Natural killer cell treated with Interleukin-12 subunit alpha and Interleukin-12 subunit beta and Interleukin-15 and Interleukin-18, amount 100 ng/mL, for 72 hours (primary cell): Measurements from ENCODE around the gene C21orf58. TPM values are rescaled to one million over a fixed set of nuclear protein-coding genes. Genes with fewer than 3 reads are reported as not detected.
"Not testable (repeated sequence)": the region's sequence is repeated elsewhere in the genome, so short reads cannot be mapped to it uniquely, and the experiment has no call there.

ENCODE experiments used
- ATAC-seq, 2 donors: fragments of 150-1000 bp; cut with Tn5 transposase in 1 of 2; sonication (Bioruptor Pico), chemical (Tn5 transposase) in 1 of 2; 2 replicates each; pipeline ENCODE4 v1.10.0; 2021
- DNase-seq: peaks from one replicate; pipeline ENCODE4 v3.0.0; 2022; ENCODE audit warnings: low spot score
- H3K27ac Mint-ChIP-seq, 2 donors: 1 replicate in 1 of 2; 2 replicates in 1 of 2; pipeline ENCODE4 v1.8.0; 2022; ENCODE audit warnings: mixed read lengths in 2 of 2, mild to moderate bottlenecking in 1 of 2, moderate library complexity in 1 of 2
- H3K27me3 Mint-ChIP-seq, 2 donors: 1 replicate in 1 of 2; 2 replicates in 1 of 2; pipeline ENCODE4 v1.8.0; 2022; ENCODE audit warnings: mixed read lengths in 2 of 2
- H3K36me3 Mint-ChIP-seq: one replicate; pipeline ENCODE4 v1.8.0; 2022; ENCODE audit warnings: mixed read lengths
- H3K4me1 Mint-ChIP-seq, 2 donors: 1 replicate in 1 of 2; 2 replicates in 1 of 2; pipeline ENCODE4 v1.8.0; 2022; ENCODE audit warnings: low read depth in 2 of 2, mixed read lengths in 2 of 2, mild to moderate bottlenecking in 1 of 2
- H3K4me3 Mint-ChIP-seq: one replicate; pipeline ENCODE4 v1.8.0; 2022; ENCODE audit warnings: mixed read lengths
- H3K9me3 Mint-ChIP-seq: 2 replicates; pipeline ENCODE4 v1.8.0; 2022; ENCODE audit warnings: mixed read lengths
- total RNA-seq, 2 donors: library from RNA; stranded (reverse); gene quantifications; one replicate each; pipeline ENCODE4 v1.2.3, GENCODE V29; 2022

Gene C21orf58
- total RNA-seq, 2 donors from 2014 or later, result 12.3 to 49.3 TPM

DNA sequence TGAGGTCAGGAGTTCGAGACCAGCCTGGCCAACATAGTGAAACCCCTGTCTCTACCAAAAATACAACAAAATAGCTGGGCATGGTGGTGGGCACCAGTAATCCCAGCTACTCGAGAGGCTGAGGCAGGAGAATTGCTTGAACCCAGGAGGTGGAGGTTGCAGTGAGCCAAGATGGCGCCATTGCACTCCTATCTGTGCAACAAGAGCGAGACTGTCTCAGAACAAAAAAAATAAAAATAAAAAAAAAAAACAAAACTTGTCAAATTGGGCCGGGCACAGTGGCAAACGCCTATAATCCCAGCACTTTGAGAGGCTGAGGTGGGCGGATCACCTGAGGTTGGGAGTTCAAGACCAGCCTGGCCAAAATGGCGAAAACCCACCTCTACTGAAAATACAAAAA is 13.4 kb downstream of the C21orf58 start:
- H3K4me1 Mint-ChIP-seq, DNase-seq, ATAC-seq, H3K9me3 Mint-ChIP-seq, H3K4me3 Mint-ChIP-seq, H3K27ac Mint-ChIP-seq, H3K27me3 Mint-ChIP-seq, H3K36me3 Mint-ChIP-seq: not testable (repeated sequence)

DNA sequence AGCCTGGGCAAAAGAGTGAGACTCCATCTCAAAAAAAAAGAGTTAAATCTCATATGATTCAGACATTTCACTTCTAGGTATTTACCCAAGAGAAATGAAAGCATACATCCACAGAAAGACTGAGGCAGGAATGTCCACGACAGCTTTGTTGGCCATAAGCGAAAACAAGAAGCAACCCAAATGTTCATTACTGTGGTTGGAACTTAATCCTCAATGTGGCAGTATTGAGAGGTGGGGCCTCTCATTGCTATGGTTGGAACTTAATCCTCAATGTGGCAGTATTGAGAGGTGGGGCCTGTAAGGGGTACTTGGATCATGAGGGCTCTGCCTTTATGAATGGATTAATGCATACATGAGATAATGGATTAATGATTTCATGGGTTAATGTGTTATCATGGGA is 15.2 kb downstream of the C21orf58 start:
- H3K4me3 Mint-ChIP-seq, result no peak overlapping the region
- H3K27me3 Mint-ChIP-seq, result no peaks in the 10 kb centered on the region
- no peaks in the 10 kb centered on the region for H3K9me3 Mint-ChIP-seq
- no peak for DNase-seq
- no peak overlapping the region for H3K27ac Mint-ChIP-seq
- peaks cover 8% of the 10 kb centered on the region for H3K36me3 Mint-ChIP-seq
- ATAC-seq, result no peak
- H3K4me1 Mint-ChIP-seq, result peaks cover 0 to 11% of the 10 kb centered on the region in 2 donors

GRCh38 chr21:46307625-46308024 is 16.0 kb downstream of the C21orf58 start:
- no peak overlapping the region for H3K4me3 Mint-ChIP-seq
- no peak overlapping the region for H3K27ac Mint-ChIP-seq
- H3K36me3 Mint-ChIP-seq, result peaks cover 8% of the 10 kb centered on the region
- peak; percentile 43 to 69 for ATAC-seq
- peaks cover 0 to 11% of the 10 kb centered on the region in 2 donors for H3K4me1 Mint-ChIP-seq
- no peak for DNase-seq
- H3K9me3 Mint-ChIP-seq, result no peaks in the 10 kb centered on the region
- H3K27me3 Mint-ChIP-seq, result no peaks in the 10 kb centered on the region

DNA sequence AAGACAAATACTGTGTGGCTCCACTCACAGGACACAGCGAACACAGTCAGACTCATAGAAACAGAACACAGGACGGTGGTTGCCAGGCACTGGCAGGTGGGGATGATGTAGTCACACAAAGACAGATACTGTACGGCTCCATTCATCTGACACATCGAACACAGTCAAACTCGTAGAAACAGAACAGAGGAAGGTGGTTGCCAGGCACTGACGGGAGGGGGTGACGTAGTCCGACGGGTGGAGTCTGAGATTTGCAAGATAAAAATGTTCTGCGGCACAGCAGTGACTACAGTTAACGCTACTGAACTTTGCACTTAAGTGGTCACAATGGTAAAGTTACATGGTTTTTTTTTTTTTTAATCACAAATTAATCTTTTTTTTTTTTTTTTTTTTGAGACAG is 18.7 kb downstream of the C21orf58 start:
- no peaks in the 10 kb centered on the region for H3K9me3 Mint-ChIP-seq
- peaks cover 8% of the 10 kb centered on the region for H3K36me3 Mint-ChIP-seq
- ATAC-seq (peak; percentile 21 to 55), DNase-seq (no peak)
- H3K4me1 Mint-ChIP-seq, result peaks cover 0 to 11% of the 10 kb centered on the region in 2 donors
- H3K27ac Mint-ChIP-seq, result no peak overlapping the region
- H3K4me3 Mint-ChIP-seq, result no peak overlapping the region
- H3K27me3 Mint-ChIP-seq, result no peaks in the 10 kb centered on the region

GRCh38 chr21:46304437-46304836 is 19.2 kb downstream of the C21orf58 start:
- DNase-seq (no peak), ATAC-seq (no peak)
- Mint-ChIP-seq H3K27ac (no peak overlapping the region), H3K9me3 (no peaks in the 10 kb centered on the region), H3K4me1 (peaks cover 0 to 11% of the 10 kb centered on the region in 2 donors), H3K36me3 (peaks cover 8% of the 10 kb centered on the region), H3K4me3 (no peak overlapping the region), H3K27me3 (no peaks in the 10 kb centered on the region)

DNA sequence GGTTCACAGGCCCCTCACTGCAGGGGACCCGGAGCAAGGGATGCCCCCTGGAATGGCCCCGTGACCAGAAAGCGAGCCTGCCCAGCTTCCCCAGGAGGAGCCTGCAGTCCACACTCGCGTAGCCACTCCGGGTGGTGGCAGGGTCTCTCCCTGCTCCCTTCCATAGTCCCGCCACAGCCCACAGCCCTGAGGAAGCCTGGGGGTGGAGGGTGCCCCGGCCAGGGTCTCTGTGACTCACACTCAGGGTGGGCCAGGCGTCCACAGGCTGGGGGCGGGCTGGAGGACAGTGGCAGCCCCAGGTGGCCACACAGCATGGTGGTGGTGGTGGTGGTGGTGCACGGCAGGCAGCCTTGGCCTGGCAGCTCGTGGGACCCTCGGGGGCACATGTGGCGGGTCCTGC is 21.9 kb downstream of the C21orf58 start:
- ATAC-seq (no peak), DNase-seq (no peak)
- Mint-ChIP-seq H3K9me3 (no peaks in the 10 kb centered on the region), H3K27me3 (no peaks in the 10 kb centered on the region), H3K4me3 (no peak overlapping the region), H3K27ac (no peak overlapping the region), H3K36me3 (peaks cover 8% of the 10 kb centered on the region), H3K4me1 (peaks cover 0 to 10% of the 10 kb centered on the region in 2 donors)

DNA sequence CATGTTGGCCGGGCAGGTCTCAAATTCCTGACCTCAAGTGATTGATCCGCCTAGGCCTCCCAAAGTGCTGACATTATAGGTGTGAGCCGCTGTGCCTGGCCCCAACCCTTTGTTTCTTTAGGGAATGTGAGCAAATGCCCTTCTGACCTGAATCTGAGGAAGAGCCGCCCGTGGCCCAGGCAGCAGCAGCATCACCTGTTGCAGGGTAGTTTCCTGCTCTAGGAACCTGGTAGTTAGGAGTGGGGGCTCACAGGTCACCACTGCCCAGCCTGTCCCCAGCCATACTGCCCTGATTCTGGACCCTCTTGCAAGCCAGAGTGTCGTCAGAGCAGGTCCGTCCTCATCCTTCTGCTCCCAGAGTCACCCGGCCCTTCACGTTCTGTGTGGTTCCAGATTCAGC is 24.5 kb downstream of the C21orf58 start:
- Mint-ChIP-seq H3K27ac (no peak overlapping the region), H3K9me3 (no peaks in the 10 kb centered on the region), H3K4me3 (no peak overlapping the region), H3K4me1 (peaks cover 0 to 17% of the 10 kb centered on the region in 2 donors), H3K27me3 (no peaks in the 10 kb centered on the region), H3K36me3 (no peaks in the 10 kb centered on the region)
- no peak for DNase-seq
- no peak for ATAC-seq

- peaks cover 0 to 17% of the 10 kb centered on the region in 2 donors for H3K4me1 Mint-ChIP-seq
- DNase-seq (no peak), ATAC-seq (peak; percentile 4 to 26)
- H3K36me3 Mint-ChIP-seq, result no peaks in the 10 kb centered on the region
- H3K27ac Mint-ChIP-seq, result peak overlapping the region in 1 of 2 donors; percentile 61
- H3K4me3 Mint-ChIP-seq, result no peak overlapping the region
- H3K9me3 Mint-ChIP-seq, result no peaks in the 10 kb centered on the region
- no peaks in the 10 kb centered on the region for H3K27me3 Mint-ChIP-seq
These were observed 26.1 kb downstream of the C21orf58 start for GRCh38 chr21:46297338-46298271.

GRCh38 chr21:46295996-46296752 is 27.5 kb downstream of the C21orf58 start:
- peaks cover 0 to 17% of the 10 kb centered on the region in 2 donors for H3K4me1 Mint-ChIP-seq
- peak overlapping the region in 1 of 2 donors; percentile 75 for H3K27ac Mint-ChIP-seq
- ATAC-seq, result peak; percentile 41 to 97
- DNase-seq, result peak; percentile 91
- no peaks in the 10 kb centered on the region for H3K9me3 Mint-ChIP-seq
- no peak overlapping the region for H3K4me3 Mint-ChIP-seq
- H3K36me3 Mint-ChIP-seq, result no peaks in the 10 kb centered on the region
- H3K27me3 Mint-ChIP-seq, result no peaks in the 10 kb centered on the region

DNA sequence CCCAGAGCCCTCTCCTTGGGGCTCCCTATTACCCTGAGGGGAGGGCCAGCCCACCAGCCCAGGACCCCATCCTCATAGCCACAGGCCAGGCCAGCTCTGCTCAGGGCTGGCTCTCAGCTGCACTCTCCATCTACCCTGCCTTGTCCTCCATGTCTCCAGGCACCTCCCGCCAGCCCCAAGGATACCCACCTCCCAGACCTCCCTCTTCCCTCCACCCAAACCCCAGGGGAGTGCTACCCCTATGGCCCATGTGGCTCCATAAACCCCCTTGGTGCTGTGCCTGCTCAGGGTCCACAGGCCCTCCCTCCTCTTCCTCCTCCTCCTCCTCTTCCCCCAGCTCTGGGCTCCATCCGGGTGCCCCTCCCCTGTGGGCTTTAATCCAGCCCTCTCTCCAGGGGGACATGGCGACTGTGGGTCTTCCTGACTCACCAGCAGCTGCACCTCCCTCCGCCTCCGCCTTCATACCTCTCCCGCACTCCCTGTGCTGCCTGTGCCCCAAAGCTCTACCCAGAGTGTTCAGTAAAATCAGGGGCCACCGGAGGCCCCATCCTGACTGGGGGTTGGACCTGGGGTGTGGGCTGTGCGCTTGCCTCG is 28.4 kb downstream of the C21orf58 start:
- Mint-ChIP-seq H3K27me3 (no peaks in the 10 kb centered on the region), H3K4me3 (no peak overlapping the region), H3K36me3 (no peaks in the 10 kb centered on the region), H3K9me3 (no peaks in the 10 kb centered on the region), H3K27ac (peak overlapping the region in 1 of 2 donors; percentile 67), H3K4me1 (peaks cover 0 to 17% of the 10 kb centered on the region in 2 donors)
- DNase-seq (no peak), ATAC-seq (peak in 1 of 2 donors; percentile 32)

GRCh38 chr21:46294647-46295176 is 29.0 kb downstream of the C21orf58 start:
- H3K27ac Mint-ChIP-seq, result peak overlapping the region in 1 of 2 donors; percentile 67
- ATAC-seq (peak; percentile 52 to 58), DNase-seq (no peak)
- H3K4me3 Mint-ChIP-seq, result no peak overlapping the region
- no peaks in the 10 kb centered on the region for H3K36me3 Mint-ChIP-seq
- no peaks in the 10 kb centered on the region for H3K9me3 Mint-ChIP-seq
- H3K4me1 Mint-ChIP-seq, result peaks cover 3 to 17% of the 10 kb centered on the region in 2 donors
- H3K27me3 Mint-ChIP-seq, result no peaks in the 10 kb centered on the region

DNA sequence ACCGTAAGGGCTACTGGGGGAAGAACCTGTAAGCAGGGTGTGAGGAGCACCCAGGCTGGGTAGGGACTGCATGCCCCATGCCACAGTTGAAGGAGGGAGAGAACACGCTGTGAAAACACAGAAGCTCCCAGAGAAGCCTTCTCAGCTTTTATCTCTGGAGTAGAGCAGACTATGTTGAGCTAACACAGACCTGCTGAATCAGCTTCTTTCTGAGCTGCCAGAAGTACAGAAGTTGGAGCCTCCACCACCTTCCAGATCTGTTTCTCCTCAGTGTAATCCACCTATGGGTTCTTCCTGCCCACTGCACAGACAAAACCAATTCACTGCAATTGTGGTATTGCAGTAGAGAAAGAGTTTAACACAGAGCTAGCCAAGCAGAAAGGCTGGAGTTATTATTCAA is 32.1 kb downstream of the C21orf58 start:
- DNase-seq (no peak), ATAC-seq (no peak)
- peaks cover 18 to 22% of the 10 kb centered on the region in 2 donors for H3K4me1 Mint-ChIP-seq
- no peak overlapping the region for H3K27ac Mint-ChIP-seq
- H3K27me3 Mint-ChIP-seq, result no peaks in the 10 kb centered on the region
- no peaks in the 10 kb centered on the region for H3K9me3 Mint-ChIP-seq
- peaks cover 3% of the 10 kb centered on the region for H3K36me3 Mint-ChIP-seq
- H3K4me3 Mint-ChIP-seq, result no peak overlapping the region

DNA sequence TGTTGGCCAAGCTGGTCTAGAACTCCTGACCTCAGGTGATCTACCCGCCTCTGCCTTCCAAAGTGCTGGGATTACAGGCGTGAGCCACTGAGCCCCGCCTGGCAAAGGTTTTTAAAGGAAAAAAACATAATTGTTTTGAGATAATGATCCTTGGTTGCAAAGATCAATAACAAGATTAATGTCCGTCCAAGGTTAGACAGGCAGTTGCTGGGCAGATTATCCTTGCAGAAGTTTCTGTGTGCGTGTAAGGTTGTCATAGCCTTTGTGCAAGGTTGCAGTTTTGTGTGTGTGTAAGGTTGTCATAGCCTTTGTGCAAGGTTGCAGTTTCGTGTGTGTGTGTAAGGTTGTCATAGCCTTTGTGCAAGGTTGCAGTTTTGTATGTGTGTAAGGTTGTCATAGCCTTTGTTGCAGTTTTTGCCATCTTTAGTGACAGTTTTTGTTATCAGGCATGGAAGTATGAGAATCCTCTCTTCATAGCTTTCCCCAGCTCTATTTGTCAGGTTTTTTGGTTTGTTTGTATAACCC is 34.0 kb downstream of the C21orf58 start:
- ATAC-seq (no peak), DNase-seq (no peak)
- peaks cover 20 to 30% of the 10 kb centered on the region in 2 donors for H3K4me1 Mint-ChIP-seq
- no peaks in the 10 kb centered on the region for H3K27me3 Mint-ChIP-seq
- H3K4me3 Mint-ChIP-seq, result no peak overlapping the region
- no peak overlapping the region for H3K27ac Mint-ChIP-seq
- no peaks in the 10 kb centered on the region for H3K9me3 Mint-ChIP-seq
- peaks cover 5% of the 10 kb centered on the region for H3K36me3 Mint-ChIP-seq
